Testis (tissue), 2 donors: ENCODE measurements around the gene RANBP9.

Experiments used
- POLR2A ChIP-seq: fragments of 450-650 bp; IDR thresholded peaks from one replicate; pipeline ENCODE4 v1.6.1; 2017; ENCODE audit warnings: antibody characterized with exemption, mild to moderate bottlenecking, moderate library complexity
- TF ChIP-seq, protein P1 (sequence below), 3 experiments: fragments of 450-650 bp in 2 of 3; fragments of 200-600 bp in 1 of 3; sonication (generic) in 1 of 3; IDR thresholded peaks; one replicate each; pipeline ENCODE4 v1.5.1; 2016 to 2019; ENCODE audit warnings: antibody characterized with exemption in 3 of 3, mild to moderate bottlenecking in 2 of 3, moderate library complexity in 1 of 3

- TF ChIP-seq, protein P1, sequence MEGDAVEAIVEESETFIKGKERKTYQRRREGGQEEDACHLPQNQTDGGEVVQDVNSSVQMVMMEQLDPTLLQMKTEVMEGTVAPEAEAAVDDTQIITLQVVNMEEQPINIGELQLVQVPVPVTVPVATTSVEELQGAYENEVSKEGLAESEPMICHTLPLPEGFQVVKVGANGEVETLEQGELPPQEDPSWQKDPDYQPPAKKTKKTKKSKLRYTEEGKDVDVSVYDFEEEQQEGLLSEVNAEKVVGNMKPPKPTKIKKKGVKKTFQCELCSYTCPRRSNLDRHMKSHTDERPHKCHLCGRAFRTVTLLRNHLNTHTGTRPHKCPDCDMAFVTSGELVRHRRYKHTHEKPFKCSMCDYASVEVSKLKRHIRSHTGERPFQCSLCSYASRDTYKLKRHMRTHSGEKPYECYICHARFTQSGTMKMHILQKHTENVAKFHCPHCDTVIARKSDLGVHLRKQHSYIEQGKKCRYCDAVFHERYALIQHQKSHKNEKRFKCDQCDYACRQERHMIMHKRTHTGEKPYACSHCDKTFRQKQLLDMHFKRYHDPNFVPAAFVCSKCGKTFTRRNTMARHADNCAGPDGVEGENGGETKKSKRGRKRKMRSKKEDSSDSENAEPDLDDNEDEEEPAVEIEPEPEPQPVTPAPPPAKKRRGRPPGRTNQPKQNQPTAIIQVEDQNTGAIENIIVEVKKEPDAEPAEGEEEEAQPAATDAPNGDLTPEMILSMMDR (IDR thresholded peaks at IDR 0.05), result no peak
- no peak for TF ChIP-seq POLR2A
Observed at GRCh38 chr6:13724182-13724581, 12.5 kb upstream of the RANBP9 start.
